Uterus (tissue), 4 donors: ENCODE results near the gene PAGR1. TPM values are rescaled to one million over a fixed set of nuclear protein-coding genes. Genes with fewer than 3 reads are reported as not detected.
"Not testable (repeated sequence)": the region's sequence is repeated elsewhere in the genome, so short reads cannot be mapped to it uniquely, and the experiment has no call there.

Source experiments
- DNase-seq, 2 donors: peaks; one replicate each; pipeline ENCODE4 v3.0.0-alpha.2; 2019 to 2020
- H3K27ac ChIP-seq, 2 donors: fragments of 200-600 bp; sonication (generic); 1 replicate in 1 of 2; 2 replicates in 1 of 2; pipeline ENCODE4 v1.5.1; 2016 to 2018
- H3K27me3 ChIP-seq, 2 donors: fragments of 200-600 bp; sonication (generic); one replicate each; pipeline ENCODE4 v1.5.1; 2018 to 2019; ENCODE audit warnings: control low read depth in 1 of 2
- H3K36me3 ChIP-seq, 2 donors: fragments of 200-600 bp; sonication (generic); one replicate each; pipeline ENCODE4 v1.5.1; 2019; ENCODE audit warnings: control low read depth in 1 of 2
- H3K4me1 ChIP-seq, 2 donors: fragments of 200-600 bp; sonication (generic); one replicate each; pipeline ENCODE4 v1.5.1; 2018 to 2019; ENCODE audit warnings: control low read depth in 1 of 2
- H3K4me3 ChIP-seq, 2 donors: fragments of 200-600 bp; sonication (generic); 1 replicate in 1 of 2; 2 replicates in 1 of 2; pipeline ENCODE4 v1.5.1; 2018 to 2019; ENCODE audit warnings: mild to moderate bottlenecking in 1 of 2
- H3K9me3 ChIP-seq, 2 donors: fragments of 200-600 bp; sonication (generic); one replicate each; pipeline ENCODE4 v1.5.1; 2019; ENCODE audit warnings: control low read depth in 1 of 2
- POLR2A ChIP-seq, 2 donors: fragments of 450-650 bp; IDR thresholded peaks; one replicate each; pipeline ENCODE4 v1.6.1; 2016; ENCODE audit warnings: antibody characterized with exemption in 2 of 2, mild to moderate bottlenecking in 1 of 2, moderate library complexity in 1 of 2
- intact Hi-C: fragments of 100-400 bp; cut with DNase I; formaldehyde crosslinking; loops from one replicate; pipeline ENCODE4 v1.15.1; 2023; ENCODE audit warnings: low total_unique reads
- total RNA-seq, 4 donors: library from RNA; depleted of rRNA in 3 of 4; stranded (reverse); fragments of >200 nt in 3 of 4; gene quantifications; one replicate each; pipeline versions ENCODE4 v1.1.0 to v1.2.4, GENCODE V29; 2014 to 2023
- TF ChIP-seq, protein P1 (sequence below), 4 experiments: fragments of 200-600 bp in 2 of 4; fragments of 450-650 bp in 2 of 4; sonication (generic) in 2 of 4; IDR thresholded peaks; one replicate each; pipeline ENCODE4 v1.5.1; 2016 to 2019; ENCODE audit warnings: antibody characterized with exemption in 4 of 4, mild to moderate bottlenecking in 2 of 4, moderate library complexity in 1 of 4
- donor health status: DM: yes; HTN: yes; CAD: no.

The PAGR1 gene
- total RNA-seq, 4 donors from 2014 or later: 36.1 to 85.0 (median 46.9) TPM

DNA sequence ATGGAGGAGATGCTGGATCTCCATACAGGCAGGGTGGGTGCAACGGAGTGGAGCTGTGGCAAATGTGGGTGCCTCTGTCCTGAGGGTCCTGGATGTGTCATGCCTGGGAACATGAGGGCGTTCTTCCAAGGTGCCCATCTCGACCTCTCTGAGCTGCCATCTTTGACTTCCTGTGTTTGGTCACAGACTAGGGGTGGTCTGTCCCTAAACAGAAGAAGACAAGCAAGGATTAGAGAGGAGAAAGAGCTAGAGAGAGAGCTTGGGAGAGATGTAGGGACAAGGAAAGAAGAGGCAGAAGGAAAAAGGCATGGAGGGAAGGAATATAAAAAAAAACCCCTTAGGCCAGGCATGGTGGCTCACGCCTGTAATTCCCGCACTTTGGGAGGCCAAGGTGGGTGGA is 41.2 kb upstream of the PAGR1 start:
- TF ChIP-seq POLR2A (IDR thresholded peaks at IDR 0.05): no peak
- TF ChIP-seq, protein P1, sequence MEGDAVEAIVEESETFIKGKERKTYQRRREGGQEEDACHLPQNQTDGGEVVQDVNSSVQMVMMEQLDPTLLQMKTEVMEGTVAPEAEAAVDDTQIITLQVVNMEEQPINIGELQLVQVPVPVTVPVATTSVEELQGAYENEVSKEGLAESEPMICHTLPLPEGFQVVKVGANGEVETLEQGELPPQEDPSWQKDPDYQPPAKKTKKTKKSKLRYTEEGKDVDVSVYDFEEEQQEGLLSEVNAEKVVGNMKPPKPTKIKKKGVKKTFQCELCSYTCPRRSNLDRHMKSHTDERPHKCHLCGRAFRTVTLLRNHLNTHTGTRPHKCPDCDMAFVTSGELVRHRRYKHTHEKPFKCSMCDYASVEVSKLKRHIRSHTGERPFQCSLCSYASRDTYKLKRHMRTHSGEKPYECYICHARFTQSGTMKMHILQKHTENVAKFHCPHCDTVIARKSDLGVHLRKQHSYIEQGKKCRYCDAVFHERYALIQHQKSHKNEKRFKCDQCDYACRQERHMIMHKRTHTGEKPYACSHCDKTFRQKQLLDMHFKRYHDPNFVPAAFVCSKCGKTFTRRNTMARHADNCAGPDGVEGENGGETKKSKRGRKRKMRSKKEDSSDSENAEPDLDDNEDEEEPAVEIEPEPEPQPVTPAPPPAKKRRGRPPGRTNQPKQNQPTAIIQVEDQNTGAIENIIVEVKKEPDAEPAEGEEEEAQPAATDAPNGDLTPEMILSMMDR (IDR thresholded peaks at IDR 0.05): no peak
- intact Hi-C loops: no loop called here

DNA sequence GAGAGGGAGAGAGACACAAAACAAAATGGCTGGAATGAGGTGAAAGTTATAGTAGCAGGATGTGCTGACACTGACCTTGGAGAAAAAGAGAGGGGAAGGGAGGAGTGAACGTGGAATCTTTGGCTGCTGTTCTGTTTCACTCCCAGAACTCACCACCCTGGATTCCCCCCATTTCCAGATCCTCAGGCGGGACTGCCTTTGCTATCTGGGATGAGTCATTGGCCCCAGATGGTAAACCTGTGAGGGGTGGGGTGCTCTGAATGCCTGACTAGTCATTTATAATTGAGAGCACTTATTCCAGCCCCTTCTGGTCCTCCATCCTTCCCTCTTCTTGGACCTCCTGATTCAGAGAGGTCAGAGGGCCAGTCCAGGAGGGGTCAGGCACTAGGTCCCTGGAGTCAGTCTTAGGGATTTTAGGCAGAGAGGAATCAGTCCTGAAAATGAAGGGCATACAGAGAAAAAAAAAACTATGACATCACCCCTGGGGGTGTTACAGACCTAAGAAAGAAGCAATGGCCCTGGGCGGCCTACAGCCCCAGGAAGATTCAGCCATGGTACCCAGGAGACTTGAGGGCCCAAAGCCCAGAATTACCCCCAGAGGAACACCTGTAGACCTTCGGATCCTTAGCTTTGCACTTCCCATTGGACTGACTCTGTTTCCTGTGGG is 40.1 kb upstream of the PAGR1 start:
- intact Hi-C loops: no loop called here
- Histone ChIP-seq H3K4me3 (no peak overlapping the region), H3K4me1 (no peaks in the 10 kb centered on the region), H3K9me3 (no peaks in the 10 kb centered on the region), H3K36me3 (no peaks in the 10 kb centered on the region), H3K27ac (no peak overlapping the region), H3K27me3 (no peaks in the 10 kb centered on the region)
- no peak for DNase-seq
- TF ChIP-seq, protein P1 (IDR thresholded peaks at IDR 0.05): no peak
- TF ChIP-seq POLR2A (IDR thresholded peaks at IDR 0.05): no peak

More for the DNA sequence above, 41.2 kb upstream of the PAGR1 start:
- Histone ChIP-seq H3K27ac (no peak overlapping the region), H3K4me1 (no peaks in the 10 kb centered on the region), H3K27me3 (no peaks in the 10 kb centered on the region), H3K36me3 (no peaks in the 10 kb centered on the region), H3K4me3 (no peak overlapping the region), H3K9me3 (no peaks in the 10 kb centered on the region)
- DNase-seq: no peak

DNA sequence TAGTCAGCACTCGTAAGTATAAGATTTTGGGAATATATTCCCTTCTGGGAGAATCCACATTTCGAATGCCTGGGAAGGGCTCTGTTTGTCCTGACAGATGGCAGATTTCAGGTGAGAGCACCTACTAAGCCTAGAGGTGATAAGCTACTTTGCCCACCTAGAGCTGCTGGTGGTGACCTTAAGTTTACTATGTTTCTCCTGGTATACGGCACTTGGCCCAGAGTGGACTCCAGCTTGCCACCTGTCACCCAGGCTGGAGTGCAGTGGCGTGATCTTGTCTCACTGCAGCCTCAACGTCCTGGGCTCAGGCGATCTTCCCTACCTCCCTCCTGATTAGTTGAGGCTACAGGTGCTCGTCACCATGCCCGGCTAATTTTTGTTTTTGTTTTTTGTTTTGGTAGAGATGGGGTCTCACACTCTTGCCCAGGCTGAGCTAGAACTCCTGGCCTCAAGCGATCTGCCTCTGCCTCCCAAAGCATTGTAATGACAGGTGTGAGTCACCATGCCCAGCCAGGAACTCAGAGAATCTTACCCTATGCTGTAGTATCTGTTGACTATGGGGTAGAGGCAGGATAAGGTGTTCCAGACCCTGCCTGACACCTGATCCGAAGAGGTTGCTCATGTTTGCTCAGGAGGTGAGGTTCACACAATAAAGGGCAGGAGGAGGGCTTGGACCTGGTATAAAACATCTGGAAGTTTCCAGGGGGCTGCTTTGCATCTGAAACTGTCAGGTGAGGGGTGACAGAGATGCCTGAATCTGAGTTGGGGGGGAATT is 38.2 kb upstream of the PAGR1 start, which contains the start of gene ZG16:
Gene ZG16 (plus strand): TSS at position 681 of the 775 bp plus-strand sequence. CDS start 1,011 bp downstream, outside the sequence.
- no peak for TF ChIP-seq POLR2A (IDR thresholded peaks at IDR 0.05)
- TF ChIP-seq, protein P1 (IDR thresholded peaks at IDR 0.05): no peak
- intact Hi-C loops: no loop called here
- Histone ChIP-seq H3K4me1 (no peaks in the 10 kb centered on the region), H3K27me3 (no peaks in the 10 kb centered on the region), H3K4me3 (no peak within 1 kb of the TSS), H3K9me3 (no peaks in the 10 kb centered on the region), H3K36me3 (no peaks in the 10 kb centered on the region), H3K27ac (no peak within 1 kb of the TSS)
- DNase-seq: no peak

DNA sequence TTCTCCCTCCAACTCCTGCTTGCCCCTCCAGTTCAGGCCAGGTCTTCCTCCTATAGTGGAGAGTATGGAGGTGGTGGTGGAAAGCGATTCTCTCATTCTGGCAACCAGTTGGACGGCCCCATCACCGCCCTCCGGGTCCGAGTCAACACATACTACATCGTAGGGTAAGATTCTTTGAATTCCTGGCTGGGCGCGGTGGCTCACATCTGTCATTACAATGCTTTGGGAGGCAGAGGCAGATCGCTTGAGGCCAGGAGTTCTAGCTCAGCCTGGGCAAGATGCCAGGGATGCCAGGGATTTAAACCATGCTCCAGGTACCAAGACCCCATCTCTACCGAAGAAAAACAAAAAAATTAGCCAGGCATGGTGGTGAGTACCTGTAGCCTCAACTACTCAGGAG is 36.5 kb upstream of the PAGR1 start:
- Histone ChIP-seq H3K36me3 (no peaks in the 10 kb centered on the region), H3K9me3 (no peaks in the 10 kb centered on the region), H3K27ac (no peak overlapping the region), H3K4me1 (no peaks in the 10 kb centered on the region), H3K4me3 (no peak overlapping the region), H3K27me3 (no peaks in the 10 kb centered on the region)
- intact Hi-C loops: no loop called here
- no peak for TF ChIP-seq POLR2A (IDR thresholded peaks at IDR 0.05)
- TF ChIP-seq, protein P1 (IDR thresholded peaks at IDR 0.05): no peak
- no peak for DNase-seq

DNA sequence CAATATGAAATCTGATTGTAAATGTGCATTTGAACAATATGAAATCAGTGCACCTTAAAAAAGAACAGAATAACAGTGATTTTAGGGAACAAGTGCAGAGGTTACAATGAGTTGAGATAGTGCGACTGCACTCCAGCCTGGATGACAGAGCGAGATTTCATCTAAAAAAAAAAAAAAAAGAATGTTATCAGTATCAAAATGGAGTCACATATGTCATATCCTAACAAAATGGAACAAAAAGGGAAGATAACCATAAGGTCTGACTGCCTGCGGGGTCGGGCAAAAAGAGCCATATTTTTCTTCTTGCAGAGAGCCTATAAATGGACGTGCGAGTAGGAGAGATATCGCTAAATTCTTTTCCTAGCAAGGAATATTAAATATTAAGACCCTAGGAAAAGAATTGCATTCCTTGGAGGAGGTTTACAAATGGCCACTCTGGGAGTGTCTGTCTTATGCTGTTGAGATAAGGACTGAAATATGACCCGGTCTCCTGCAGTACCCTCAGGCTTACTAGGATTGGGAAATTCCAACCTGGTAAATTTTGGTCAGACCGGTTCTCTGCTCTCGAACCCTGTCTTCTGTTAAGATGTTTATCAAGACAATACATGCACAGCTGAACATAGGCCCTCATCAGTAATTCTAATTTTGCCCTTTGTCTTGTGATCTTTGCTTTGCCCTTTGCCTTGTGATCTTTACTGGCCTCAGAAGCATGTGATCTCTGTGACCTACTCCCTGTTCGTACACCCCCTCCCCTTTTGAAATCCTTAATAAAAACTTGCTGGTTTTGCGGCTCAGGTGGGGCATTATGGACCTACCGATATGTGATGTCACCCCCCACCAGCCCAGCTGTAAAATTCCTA is 32.6 kb upstream of the PAGR1 start:
- intact Hi-C loops, H3K27ac ChIP-seq, DNase-seq: not testable (repeated sequence)

More for the DNA sequence above, 32.6 kb upstream of the PAGR1 start:
- not testable (repeated sequence) for H3K36me3 ChIP-seq, H3K4me1 ChIP-seq, H3K9me3 ChIP-seq, H3K4me3 ChIP-seq, H3K27me3 ChIP-seq
